Fibroblast of skin of right biceps (primary cell): ENCODE measurements around the gene DCST2.

Experiments
- DNase-seq: peaks from one replicate; pipeline ENCODE4 v3.0.0-alpha.2; 2013

DCST2 gene

DNA sequence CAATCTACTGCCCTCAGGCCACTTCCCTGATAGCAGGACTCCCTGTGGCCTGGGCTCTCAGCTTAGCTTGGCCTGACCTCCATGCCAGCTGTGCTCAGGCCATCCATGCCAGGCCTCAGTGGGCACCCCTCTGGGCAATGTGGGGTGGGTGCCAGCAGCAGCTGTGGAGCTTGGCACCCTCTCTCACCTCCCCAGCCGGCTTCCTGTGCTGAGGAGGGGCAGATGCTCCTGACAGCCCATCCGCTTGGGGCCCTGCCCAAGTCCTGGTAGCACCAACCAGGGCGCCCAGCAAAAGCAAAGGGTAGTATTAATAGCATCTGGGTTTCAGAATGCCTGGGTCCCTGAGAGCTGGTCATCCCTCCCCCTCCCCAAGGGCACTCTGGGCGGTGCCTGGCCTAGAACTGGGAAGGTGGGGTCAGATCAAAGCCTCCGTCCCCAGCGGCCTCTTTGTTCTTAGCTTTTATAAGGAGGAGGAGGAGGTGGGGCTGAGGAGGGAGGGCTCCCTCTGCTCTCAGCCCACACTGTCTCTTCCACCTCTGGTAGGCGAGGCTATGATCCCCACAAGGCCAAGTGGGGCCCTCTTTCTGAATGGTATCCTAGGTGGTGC, 36.1 kb upstream of the DCST2 start:
- DNase-seq, result no peak

DNA sequence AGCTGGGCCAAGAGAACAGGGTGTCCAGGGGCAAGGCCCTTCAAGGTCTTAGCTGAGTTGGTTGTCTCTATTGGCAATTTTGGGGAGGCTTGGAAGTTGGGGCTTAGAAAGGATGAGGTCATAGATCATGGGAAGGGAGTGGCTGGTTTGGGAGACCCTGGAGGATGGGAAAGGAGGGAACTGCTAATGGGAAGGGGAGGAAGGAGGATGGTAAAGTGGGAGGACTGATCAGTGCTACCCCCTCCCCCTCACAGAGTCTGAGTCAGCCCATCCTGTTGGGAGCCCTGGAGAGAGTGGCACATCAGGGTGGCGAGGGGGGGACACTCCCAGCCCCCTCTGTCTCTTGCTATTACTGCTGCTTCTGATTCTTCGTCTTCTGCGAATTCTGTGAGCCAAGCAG, 35.0 kb upstream of the DCST2 start:
- no peak for DNase-seq

DNA sequence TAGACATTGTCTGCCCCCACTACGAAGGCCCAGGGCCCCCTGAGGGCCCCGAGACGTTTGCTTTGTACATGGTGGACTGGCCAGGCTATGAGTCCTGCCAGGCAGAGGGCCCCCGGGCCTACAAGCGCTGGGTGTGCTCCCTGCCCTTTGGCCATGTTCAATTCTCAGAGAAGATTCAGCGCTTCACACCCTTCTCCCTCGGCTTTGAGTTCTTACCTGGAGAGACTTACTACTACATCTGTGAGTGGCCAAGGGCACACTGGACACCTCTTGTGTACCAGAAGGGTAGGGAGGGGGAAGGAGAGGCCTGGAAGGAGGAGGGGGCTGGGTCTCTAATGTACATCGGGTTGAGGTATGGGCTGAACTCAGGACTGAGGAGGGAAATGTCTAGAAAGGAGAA, 33.2 kb upstream of the DCST2 start:
- DNase-seq, result no peak

DNA sequence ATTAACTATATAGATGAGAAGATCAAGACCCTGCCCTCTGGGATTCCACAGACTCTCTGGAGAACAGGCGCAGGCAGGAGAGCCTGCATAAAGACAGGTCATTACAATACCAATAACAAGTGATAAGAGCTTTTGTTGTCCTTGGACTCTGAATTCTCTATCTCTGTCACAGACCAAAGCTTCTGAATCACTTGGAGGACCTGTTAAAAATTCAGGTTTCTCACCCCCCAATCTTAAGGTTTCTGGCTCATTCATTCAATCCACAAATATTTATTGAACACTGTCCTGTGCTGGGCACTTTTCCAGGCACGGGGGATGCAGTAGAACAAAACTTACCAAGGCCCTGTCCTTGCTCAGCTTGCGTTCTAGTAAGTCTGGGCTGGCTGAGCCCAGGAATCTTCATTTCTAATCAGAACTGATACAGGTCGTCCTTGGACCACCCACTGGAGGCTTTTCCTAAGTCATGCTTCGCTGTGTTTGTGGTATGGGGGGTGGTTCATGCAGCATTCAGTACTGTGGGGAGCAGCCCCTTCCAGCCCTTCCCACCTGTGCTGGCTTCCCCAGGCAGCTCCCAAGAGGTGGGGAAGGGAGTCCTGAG, 31.4 kb upstream of the DCST2 start:
- no peak for DNase-seq

DNA sequence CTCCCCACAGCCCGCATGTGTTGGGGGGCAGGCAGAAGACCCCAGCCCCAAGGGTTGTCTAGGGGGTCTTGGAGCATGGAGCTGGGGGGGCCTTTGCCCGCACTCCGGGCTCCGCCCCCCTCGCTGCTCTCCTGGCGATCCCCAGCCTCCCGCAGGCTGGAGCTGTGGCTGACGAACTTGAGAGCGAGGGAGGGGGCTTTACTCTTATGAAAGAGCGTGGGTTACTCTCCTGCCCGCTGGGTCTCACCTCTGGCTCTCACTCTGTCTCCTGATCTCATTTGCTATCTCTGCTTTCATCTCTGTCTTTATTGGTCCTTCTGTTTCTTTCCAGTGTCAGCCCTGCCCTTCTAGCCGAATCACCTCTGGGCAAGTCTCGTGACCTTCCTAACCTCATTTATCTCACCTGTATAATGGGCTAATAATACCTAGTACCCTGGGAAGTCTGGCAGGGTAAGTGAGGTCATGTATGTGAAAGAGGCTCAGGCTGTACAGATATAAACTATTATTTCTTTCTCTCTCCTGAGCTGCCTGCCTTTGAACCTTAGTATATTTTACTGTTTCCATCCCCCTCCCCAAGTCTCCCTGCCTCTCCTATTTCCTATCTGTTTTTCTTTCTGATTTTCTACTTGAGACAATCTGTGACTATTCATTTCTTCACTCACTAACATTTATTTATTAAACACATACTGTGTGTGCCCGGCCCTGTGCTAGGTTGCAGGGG, 30.7 kb upstream of the DCST2 start:
- peak; percentile 27 for DNase-seq

DNA sequence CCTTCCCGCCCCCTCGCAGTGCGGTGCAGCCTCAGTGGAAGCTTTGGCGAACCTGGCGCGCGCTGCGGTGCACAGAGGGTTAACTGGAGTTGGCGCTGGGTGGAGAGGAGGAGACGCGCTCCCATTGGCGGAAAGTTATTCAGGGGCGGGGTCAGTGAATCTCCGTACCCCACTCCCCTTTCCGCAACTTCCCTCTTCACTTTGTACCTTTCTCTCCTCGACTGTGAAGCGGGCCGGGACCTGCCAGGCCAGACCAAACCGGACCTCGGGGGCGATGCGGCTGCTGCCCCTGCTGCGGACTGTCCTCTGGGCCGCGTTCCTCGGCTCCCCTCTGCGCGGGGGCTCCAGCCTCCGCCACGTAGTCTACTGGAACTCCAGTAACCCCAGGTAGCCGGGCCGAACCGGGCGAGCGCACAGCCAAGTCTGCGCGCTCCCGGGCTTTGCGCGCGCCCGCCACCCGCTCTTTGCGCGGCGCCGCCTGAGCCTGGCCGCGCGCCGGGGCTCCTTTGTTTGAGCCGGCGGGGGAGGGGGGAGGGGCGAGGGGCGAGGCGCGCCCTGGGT, 30.0 kb upstream of the DCST2 start, which contains the start of gene EFNA4:
EFNA4 (plus strand) TSS at position 191 of the 561 bp plus-strand sequence; CDS start at position 275, 84 bp downstream.
- DNase-seq, result peak; percentile 81

DNA sequence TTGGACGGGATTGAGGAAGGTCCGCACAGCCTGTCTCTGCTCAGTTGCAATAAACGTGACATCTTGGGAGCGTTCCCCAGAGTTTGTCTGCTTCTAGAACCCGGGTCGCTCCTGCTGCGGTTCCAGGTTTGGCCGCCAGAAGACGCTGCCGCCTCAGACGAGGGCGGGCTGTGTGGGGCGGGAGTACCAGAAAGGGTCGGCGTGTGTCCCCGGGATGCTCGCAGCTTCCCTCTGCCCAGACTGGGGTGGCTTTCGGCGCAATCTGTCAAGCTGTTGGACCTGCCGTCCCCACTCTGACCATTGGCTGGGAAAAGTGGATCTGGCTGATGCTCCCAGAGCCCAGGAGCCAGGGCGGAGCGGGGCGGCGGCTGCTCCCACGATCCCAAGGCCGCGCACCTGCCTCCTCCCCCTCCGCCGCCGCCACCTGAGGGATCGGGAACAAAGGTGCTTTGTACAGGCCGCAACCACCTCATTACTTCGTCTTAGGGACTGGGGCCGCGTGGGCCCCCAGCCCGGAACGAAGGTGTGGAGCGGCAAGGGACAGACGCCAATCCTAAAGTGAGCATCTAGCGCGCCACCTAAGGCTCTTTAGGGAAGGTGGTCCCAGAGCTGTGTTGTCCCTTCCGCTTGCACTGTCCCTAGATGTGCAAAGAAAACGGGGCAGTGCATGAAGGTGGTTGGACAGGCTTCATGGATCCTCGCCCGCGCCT, 29.3 kb upstream of the DCST2 start:
- DNase-seq, result peak; percentile 62

DNA sequence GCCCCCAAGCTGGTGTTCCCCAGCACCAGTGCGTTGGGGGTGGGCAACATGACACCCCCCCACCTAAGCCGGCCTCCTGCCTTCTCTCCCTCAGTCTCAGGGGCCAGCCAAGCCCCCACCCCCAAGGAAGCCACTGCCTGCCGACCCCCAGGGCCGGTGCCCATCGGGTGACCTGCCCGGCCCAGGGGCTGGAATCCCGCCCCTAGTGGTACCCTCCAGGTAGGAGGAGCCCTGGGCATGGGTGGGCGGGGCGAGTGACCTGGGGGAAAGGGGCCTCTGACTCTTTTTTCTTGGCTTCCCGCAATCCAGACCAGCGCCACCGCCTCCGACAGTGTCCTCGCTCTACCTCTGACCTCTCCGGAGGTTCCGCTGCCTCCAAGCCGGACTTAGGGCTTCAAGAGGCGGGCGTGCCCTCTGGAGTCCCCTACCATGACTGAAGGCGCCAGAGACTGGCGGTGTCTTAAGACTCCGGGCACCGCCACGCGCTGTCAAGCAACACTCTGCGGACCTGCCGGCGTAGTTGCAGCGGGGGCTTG, 28.6 kb upstream of the DCST2 start:
- DNase-seq, result no peak

DNA sequence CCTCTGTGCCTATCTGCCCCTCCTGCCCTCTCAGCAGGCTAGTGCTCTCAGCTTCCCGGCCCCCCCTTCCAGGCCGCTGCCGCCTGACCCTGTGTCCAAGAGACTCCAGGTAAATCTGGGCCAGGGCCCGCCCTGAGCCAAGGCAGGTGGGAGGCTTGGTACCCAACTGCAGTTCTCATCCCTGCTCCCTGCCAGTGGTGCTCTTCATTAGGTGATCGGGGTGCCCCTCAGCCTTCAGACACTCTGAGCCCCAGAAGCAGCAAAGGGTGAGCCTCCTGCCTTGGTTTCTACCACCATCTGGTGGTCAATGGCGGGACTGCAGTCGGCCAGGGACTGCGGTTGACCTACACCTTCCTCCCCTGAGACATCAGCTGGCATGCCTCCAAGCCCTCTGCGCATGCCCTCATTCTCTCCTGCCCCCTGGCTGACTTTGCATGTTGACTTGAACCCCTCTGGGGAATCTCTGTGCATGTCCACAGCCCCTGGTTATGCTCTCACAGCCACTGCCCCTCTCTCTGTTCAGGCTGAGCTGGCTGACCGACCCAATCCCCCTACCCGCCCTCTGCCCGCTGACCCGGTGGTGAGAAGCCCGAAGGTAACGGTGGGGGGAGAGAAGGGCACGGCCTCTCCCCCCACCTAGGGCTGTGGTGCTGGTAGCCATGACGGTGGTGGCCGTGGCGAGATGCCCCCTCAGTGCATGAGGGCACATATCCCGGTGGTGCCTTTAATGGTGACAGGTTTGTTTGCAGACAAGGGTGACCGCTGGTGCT, 28.0 kb upstream of the DCST2 start:
- peak; percentile 84 for DNase-seq

DNA sequence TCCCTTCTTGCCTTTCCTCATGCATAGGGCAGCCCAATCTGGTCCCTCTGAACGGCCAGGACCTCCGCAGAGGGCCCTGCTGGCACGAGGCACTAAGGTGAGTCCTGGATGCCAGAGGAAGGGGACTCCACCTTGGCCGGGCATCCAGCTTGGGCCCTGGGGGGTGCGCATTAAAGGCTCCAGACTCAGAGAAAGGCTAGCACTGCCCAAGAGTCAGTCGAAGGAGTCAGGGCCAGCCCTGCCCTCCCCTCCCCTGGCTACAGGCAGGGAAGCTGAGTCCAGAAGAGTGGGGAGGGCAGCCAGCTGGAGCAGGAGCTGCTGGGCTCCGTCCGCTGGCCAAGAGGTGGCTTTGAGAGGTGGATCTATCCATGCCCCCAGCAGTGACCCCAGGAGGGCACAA, 27.2 kb upstream of the DCST2 start:
- DNase-seq, result no peak

DNA sequence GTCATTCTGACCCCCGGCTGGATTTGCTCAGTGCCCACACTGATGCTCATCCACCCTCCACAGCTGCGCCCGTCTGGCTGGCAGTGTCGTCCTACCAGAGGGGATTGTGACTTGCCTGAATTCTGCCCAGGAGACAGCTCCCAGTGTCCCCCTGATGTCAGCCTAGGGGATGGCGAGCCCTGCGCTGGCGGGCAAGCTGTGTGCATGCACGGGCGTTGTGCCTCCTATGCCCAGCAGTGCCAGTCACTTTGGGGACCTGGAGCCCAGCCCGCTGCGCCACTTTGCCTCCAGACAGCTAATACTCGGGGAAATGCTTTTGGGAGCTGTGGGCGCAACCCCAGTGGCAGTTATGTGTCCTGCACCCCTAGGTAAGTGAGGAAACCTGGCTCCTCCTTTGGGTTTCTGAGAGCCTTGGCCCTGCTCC, 24.2 kb upstream of the DCST2 start:
- DNase-seq, result no peak

DNA sequence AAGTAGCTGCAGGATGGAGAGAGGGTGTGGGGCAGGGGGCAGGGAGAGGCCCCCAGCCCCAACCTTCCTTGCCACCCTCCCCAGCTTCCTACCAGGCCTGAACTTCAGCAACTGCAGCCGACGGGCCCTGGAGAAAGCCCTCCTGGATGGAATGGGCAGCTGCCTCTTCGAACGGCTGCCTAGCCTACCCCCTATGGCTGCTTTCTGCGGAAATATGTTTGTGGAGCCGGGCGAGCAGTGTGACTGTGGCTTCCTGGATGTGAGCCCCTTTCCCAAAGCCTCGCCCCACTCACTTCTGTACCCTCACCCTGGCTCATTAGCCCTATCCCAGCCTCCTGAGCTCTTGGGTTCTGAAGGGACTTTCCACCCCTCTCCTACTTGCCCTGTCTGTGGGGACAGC, 23.5 kb upstream of the DCST2 start:
- DNase-seq, result no peak

DNA sequence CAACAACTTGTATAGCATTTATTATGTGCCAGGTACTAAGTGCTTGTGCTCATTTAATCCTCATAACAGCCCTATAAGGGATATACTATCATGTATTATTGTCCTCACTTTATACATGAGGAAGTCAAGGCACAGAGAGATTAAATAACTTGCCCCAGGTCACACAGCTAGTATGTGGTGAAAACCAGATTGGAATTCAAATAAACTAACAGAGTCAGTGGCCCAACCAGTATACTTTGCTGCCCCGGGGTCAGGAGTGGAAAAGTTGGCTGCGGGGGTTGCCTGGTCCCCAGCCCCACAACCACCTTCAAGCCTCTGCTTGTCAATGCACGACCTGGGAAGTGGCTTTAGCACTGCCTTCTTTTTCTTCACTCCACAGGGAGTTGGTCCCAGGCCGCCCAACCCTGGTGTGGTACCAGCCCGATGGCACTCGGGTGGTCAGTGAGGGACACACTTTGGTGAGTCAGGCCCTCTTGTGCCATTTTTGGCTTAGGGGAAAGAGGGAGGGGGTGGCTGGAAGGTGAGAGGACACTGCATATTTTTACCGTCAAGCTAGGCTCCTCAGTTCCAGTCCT, 20.0 kb upstream of the DCST2 start:
- DNase-seq, result no peak

DNA sequence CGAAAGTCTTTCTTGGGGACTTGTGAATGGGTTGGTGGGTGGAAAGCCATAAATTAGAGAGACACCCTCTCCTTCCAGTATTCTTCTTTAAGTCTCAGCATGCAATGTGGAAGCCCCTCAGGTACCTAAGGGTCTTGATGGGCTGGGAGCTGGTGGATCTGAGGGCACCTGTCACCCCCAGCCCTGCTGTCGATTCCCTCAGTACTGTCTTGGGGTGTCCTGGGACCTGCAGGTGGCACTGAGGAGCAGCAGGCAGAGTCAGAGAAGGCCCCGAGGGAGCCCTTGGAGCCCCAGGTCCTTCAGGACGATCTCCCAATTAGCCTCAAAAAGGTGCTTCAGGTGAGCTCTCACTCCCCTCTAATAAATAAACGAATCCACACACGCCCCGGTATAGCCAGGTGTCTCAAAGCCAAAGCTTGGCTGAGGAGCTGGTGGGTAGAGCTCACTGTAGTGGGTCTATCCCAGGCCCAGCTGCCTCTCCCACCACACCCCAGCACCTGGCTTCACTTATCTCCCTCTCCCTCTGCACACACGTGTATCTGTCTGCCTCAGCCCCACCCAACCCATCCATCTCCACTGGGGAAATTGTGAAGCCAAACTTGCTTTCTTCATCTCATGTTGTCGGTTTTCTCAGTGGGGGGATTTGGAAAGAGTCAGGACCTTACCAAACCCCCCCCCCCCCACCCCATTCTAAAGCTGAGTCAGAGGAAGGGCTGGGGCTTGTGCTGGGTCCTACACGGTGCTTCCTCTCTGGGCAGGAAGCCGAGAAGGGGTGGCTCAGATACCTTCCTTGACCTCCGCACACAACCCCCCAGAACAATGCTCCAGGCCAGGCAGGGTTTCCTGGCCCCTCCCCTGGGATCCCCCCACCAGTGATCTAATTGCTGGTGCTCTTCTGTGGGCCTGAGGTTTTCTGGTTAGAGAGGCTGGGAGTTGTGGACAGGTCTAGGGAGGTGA, 19.1 kb upstream of the DCST2 start:
- no peak for DNase-seq

DNA sequence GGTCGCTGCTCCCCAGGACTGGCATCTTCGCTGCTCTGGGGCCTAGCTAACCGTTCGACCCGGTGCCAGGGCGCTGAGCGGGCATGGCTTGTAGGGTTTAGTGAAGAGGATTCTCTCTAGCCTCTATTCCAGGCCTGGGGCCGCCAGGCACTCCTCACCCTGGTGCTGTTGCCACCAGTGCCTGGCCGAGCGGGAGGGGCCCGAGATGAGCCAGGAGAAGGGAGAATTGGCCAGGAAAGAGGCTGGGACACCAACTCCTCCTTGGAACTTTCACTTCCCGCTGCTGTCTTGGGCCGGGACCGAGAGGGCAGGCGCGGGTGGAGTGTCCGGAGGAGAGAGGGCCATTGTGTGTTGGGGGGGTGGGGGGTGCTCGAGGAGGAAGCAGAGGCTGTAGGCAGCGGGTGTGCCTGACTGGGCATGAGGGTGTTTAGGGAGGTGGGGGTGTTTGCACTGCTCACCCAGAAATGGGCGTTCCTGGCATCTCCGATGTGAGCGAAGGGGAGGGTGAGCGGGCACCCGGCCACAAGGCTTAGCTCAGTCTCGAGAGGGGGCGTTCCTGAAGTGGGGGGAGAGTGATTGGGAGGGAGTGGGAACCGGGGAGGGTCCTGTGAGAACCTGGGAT, 18.3 kb upstream of the DCST2 start:
- DNase-seq, result peak; percentile 21

DNA sequence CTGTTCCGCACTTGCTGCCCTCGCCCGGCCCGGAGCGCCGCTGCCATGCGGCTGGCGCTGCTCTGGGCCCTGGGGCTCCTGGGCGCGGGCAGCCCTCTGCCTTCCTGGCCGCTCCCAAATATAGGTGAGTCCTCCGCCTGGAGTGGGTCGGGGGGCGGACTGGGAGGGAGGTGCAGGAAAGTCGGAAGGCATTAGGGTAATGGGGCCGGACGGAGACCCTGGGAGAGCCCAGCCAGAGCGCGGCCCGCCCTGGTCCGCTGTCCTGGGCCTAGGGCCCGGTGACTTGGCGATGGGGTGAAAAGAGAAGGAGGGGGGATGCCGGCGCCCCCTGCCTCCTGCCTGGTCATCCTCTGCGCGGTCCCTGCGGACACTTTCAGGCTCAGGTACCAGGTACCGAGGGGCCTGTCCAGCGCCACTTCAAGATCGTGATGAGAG, 17.8 kb upstream of the DCST2 start:
- DNase-seq, result no peak

DNA sequence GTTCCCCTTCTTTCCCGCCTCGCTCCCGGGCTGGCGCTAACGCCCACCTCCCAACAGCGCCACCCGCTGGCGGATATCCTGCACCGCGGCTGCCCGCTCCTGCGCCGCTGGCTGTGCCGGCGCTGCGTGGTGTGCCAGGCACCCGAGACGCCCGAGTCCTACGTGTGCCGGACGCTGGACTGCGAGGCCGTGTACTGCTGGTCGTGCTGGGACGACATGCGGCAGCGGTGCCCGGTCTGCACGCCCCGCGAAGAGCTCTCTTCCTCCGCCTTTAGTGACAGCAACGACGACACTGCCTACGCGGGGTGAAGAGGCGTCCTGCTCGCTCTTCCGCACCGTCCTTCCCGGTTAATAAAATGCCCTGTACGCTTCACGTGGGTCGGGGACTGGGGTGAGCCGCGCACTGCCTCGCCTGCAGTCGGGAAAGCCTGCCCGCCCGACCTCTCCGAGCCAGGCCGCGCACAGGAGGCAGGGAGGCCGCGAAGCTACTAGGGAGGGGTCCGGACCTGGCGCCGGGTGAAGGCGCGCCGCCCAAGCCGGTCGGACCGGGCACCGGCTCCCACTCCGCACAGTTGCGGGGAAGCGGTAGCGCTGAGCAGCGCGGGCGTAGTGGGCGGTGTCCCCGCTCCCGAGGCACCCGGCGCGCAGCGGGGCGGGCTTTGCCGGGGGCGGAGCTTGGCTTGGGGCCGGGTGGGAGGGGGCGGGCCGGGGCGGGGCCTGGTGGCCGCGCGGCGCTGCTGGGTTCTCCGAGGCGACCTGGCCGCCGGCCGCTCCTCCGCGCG, 17.2 kb upstream of the DCST2 start, which contains the start of gene ADAM15:
ADAM15 (plus strand) TSS at position 757 of the 782 bp plus-strand sequence. CDS start 71 bp downstream, outside the sequence.
- peak; percentile 68 for DNase-seq

DNA sequence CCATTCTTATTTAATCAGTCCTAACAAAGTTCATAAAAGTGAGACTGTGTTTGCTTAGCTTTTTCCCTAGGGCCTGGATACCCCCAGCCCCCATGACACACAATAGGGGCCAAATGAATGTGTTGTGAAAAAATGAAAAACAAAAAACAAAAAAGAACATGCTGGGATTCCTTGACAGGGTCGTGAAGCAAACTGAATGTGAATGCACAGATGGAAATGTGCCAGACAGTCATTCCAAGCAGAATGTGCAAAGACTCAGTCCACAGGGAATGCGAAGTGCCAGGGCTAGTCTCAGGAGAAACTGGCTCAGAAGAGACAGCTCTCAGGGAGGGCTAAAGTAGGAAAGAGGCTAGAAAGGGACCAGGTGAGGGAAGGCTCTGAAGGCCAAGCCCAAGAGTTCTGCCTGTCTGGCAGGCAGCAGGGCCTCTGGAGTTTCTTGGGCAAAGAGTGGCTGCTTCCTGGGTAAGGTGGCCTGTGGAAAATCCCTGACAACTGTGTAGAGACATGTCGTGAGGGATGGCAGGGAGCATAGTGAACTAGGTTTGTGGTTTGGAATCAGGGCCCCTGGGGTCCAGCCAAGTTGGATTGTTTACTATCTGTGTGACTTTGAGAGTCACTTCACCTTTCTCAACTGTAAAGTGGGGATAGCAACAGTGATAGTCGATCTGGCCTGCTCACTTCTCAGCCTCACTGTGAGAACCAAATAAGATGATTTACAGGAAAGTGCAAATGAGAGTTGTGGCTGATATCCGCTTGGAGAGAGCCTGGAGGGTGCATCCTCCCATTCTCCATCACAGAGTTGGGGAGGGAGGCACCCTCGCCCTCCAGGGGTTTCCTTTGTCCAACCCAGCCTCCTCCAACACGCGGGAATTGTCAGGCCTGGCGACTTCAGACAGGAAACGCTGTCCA, 16.3 kb upstream of the DCST2 start:
- peak; percentile 77 for DNase-seq
